Mucosa of descending colon (tissue), 3 donors: ENCODE results near the gene AK8. TPM values are rescaled to one million over a fixed set of nuclear protein-coding genes. Genes with fewer than 3 reads are reported as not detected.

ENCODE experiments used
- ATAC-seq: fragments of 200-7000 bp; cut with Tn5 transposase; one replicate; pipeline ENCODE4 v1.9.1; 2020; ENCODE audit warnings: mild to moderate bottlenecking, moderate library complexity
- DNase-seq, 3 donors: peaks; one replicate each; pipeline ENCODE4 v3.0.0-alpha.2; 2020
- H3K36me3 ChIP-seq: fragments of 200-600 bp; one replicate; pipeline ENCODE4 v1.8.0; 2021; ENCODE audit warnings: low read depth, mild to moderate bottlenecking
- H3K4me1 ChIP-seq: fragments of 200-600 bp; one replicate; pipeline ENCODE4 v1.8.0; 2021; ENCODE audit warnings: low read depth, mild to moderate bottlenecking
- H3K4me3 ChIP-seq: fragments of 200-600 bp; one replicate; pipeline ENCODE4 v1.8.0; 2021; ENCODE audit warnings: mild to moderate bottlenecking
- H3K9me3 ChIP-seq: fragments of 200-600 bp; one replicate; pipeline ENCODE4 v1.8.0; 2021; ENCODE audit warnings: mild to moderate bottlenecking
- CTCF ChIP-seq: fragments of 200-600 bp; IDR thresholded peaks from one replicate; pipeline ENCODE4 v1.8.0; 2022; ENCODE audit warnings: antibody characterized with exemption, mild to moderate bottlenecking
- intact Hi-C, 2 donors: fragments of 100-400 bp; cut with DNase I in 1 of 2; cut with micrococcal nuclease in 1 of 2; formaldehyde crosslinking; loops; one replicate each; pipeline versions ENCODE4 v1.11.0 to v1.11.1; 2022; cut with DNase I, micrococcal nuclease
- total RNA-seq, 3 donors: library from RNA; stranded (reverse); fragmentation: NEBNext Ultra II Directional in 2 of 3; extraction: Animal tissue kit (Norgen Biotek cat#: 25700) in 2 of 3; gene quantifications; one replicate each; pipeline versions ENCODE4 v1.2.1 to v1.2.4, GENCODE V29; 2021 to 2023
- donor health status: DM: no; HTN: no; CAD: no; lungs with moderate emphysema.
- donor health status: DM: no; HTN: no; CAD: no.
- donor health status: DM: no; HTN: yes; CAD: no.

AK8 gene
- total RNA-seq, 3 donors from 2014 or later = 0.96 to 2.0 TPM; not detected in 1

- no peaks in the 10 kb centered on the region for H3K4me1 ChIP-seq
- TF ChIP-seq CTCF = no peak
- H3K36me3 ChIP-seq = no peaks in the 10 kb centered on the region
- no peaks in the 10 kb centered on the region for H3K9me3 ChIP-seq
- H3K4me3 ChIP-seq = no peak overlapping the region
- DNase-seq (no peak), ATAC-seq (no peak)
- intact Hi-C loops = no loop called here
Measured at GRCh38 chr9:132679946-132680625, 198.0 kb downstream of the AK8 start.

- ATAC-seq (no peak), DNase-seq (no peak)
- intact Hi-C loops = no loop called here
- Histone ChIP-seq H3K4me1 (no peaks in the 10 kb centered on the region), H3K36me3 (no peaks in the 10 kb centered on the region), H3K9me3 (no peaks in the 10 kb centered on the region), H3K4me3 (no peak overlapping the region)
- TF ChIP-seq CTCF = no peak
Measured at GRCh38 chr9:132677976-132678375, 200.1 kb downstream of the AK8 start.

Other genes with a start within 250 kb of the AK8 start
- gene DDX31, start 208.3 kb downstream of the AK8 start, total RNA-seq = 10 to 100 TPM in 1 of 3 donors, 1 to 10 TPM in 2; 8.7 to 11.2 (median 9.5) TPM
- 10 to 100 TPM; 10.5 to 16.6 (median 11.4) TPM for gene GTF3C4, start 207.8 kb downstream of the AK8 start, total RNA-seq
- 1 to 10 TPM; 1.6 to 6.9 (median 2.5) TPM for gene SPACA9, start 614 bp upstream of the AK8 start, total RNA-seq
- gene TSC1, start 66.3 kb upstream of the AK8 start, total RNA-seq = 10 to 100 TPM; 34.6 to 53.4 (median 52.3) TPM
- gene GFI1B, start 100.4 kb upstream of the AK8 start, total RNA-seq = 1 to 10 TPM; 1.4 to 2.6 (median 1.5) TPM
- 10 to 100 TPM; 45.8 to 53.6 (median 52.2) TPM for gene GTF3C5, start 152.7 kb upstream of the AK8 start, total RNA-seq
- gene CEL, start 183.7 kb upstream of the AK8 start, total RNA-seq = 1 to 10 TPM in 2 of 3 donors, under 1 TPM in 1; 0.87 to 1.6 (median 1.4) TPM
- gene RALGDS, start 243.0 kb upstream of the AK8 start, total RNA-seq = 10 to 100 TPM; 38.3 to 59.4 (median 44.2) TPM